ENCODE data around the gene TREML4. TPM values are rescaled to one million over a fixed set of nuclear protein-coding genes. Genes with fewer than 3 reads are reported as not detected.

TREML4 gene
- total and polyA plus RNA-seq, 9 of the 15 experiments (the other 6 are each of a cell fraction or from before 2014, with no cell fraction given): not detected

DNA sequence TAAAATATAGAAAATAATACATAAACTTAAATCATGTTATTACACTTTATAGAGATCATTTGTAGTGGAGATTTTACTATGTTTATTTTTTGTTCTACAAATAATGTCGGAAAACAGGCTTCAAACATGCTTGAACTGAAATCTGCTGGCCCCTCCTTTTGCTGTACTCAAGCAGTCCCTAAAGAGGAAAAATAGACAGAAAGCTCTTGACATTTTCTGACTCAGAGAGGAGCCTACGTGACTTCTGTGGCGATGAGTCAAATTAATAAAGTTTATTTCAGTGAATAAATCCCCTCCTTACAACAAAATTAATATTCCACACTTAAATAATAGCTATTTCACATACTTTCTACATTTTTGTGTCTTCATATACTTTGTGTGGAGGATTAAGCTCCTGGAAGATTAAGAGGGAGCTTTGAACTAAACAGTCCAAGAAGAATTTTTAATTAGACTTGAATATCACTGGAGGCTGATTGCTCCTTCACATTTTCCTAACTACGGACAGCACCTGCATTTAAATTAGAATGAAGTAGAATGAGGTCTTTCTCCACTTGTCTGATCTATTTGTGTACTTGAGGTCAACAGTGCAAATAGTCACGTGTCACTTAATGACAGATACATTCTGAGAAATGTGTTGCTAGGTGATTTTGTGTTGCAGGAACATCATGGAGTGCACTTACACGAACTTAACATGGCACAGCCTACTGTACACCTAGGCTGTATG lies 60.0 kb downstream of the TREML4 start (continued):
- TF ChIP-seq TFE3 (CRISPR knock-in tag; IDR thresholded peaks at IDR 0.05) (peak; percentile 80), ETS2 (tag; IDR thresholded peaks at IDR 0.05; ENCODE audit: borderline replicate concordance, poor library complexity, severe bottlenecking) (no peak)

Small RNA genes lying within 50 kb of the gene (small RNA-seq; reads per million reads assigned to genes)
- not detected for gene AL391903.2
- gene AL391903.3: not detected
- 0.84 reads per million, percentile 51 among the genes with 10 or more reads in this experiment for gene RNA5SP207

Other genes starting within 250 kb of the TREML4 start
Only the 7 nearest of the 10 such genes appear.
- gene OARD1, start 156.0 kb upstream of the TREML4 start, total RNA-seq (2014; rRNA removed): 32.7 and 49.3 TPM in 2 replicates
- 61.1 and 63.2 TPM in 2 replicates for gene OARD1, start 156.0 kb upstream of the TREML4 start, total RNA-seq (2014; rRNA removed; fragmentation: Illumina TruSeq; extraction: Trizol)
- gene OARD1, start 156.0 kb upstream of the TREML4 start, total RNA-seq (2015; rRNA removed; fragmentation: Illumina TruSeq; extraction: Trizol): 56.2 and 60.8 TPM in 2 replicates
- 43.4 and 47.1 TPM in 2 replicates for gene OARD1, start 156.0 kb upstream of the TREML4 start, total RNA-seq (2021)
- 38.4 and 45.7 TPM in 2 replicates for gene OARD1, start 156.0 kb upstream of the TREML4 start, polyA plus RNA-seq (2011; rRNA removed)
- gene OARD1, start 156.0 kb upstream of the TREML4 start, polyA plus RNA-seq (2014; fragmentation: Illumina TruSeq; extraction: Trizol): 63.2 and 65.8 TPM in 2 replicates
- 10 to 100 TPM; 79.6 to 88.3 TPM for gene OARD1, start 156.0 kb upstream of the TREML4 start, polyA plus RNA-seq (2014; fragmentation: Nextera tagmentation; extraction: Ambion mirVana)
- gene OARD1, start 156.0 kb upstream of the TREML4 start, polyA plus RNA-seq (2014; rRNA removed): 70.3 and 71.6 TPM in 2 replicates
- 18.6 and 23.8 TPM in 2 replicates for gene NFYA, start 155.4 kb upstream of the TREML4 start, total RNA-seq (2014; rRNA removed)
- gene NFYA, start 155.4 kb upstream of the TREML4 start, total RNA-seq (2014; rRNA removed; fragmentation: Illumina TruSeq; extraction: Trizol): 19.2 and 20.4 TPM in 2 replicates
- 24.4 and 26.6 TPM in 2 replicates for gene NFYA, start 155.4 kb upstream of the TREML4 start, total RNA-seq (2015; rRNA removed; fragmentation: Illumina TruSeq; extraction: Trizol)
- 24.3 and 27.4 TPM in 2 replicates for gene NFYA, start 155.4 kb upstream of the TREML4 start, total RNA-seq (2021)
- 21.8 and 25.1 TPM in 2 replicates for gene NFYA, start 155.4 kb upstream of the TREML4 start, polyA plus RNA-seq (2011; rRNA removed)
- 31.2 and 37.1 TPM in 2 replicates for gene NFYA, start 155.4 kb upstream of the TREML4 start, polyA plus RNA-seq (2014; fragmentation: Illumina TruSeq; extraction: Trizol)
- gene NFYA, start 155.4 kb upstream of the TREML4 start, polyA plus RNA-seq (2014; fragmentation: Nextera tagmentation; extraction: Ambion mirVana): 10 to 100 TPM in 1 of 2 experiments, 1 to 10 TPM in 1; 7.3 to 10.1 TPM
- gene NFYA, start 155.4 kb upstream of the TREML4 start, polyA plus RNA-seq (2014; rRNA removed): 21.9 and 22.7 TPM in 2 replicates
- not detected in 2 replicates for gene TREML1, start 74.0 kb upstream of the TREML4 start, total RNA-seq (2014; rRNA removed)
- not detected in 2 replicates for gene TREML1, start 74.0 kb upstream of the TREML4 start, total RNA-seq (2014; rRNA removed; fragmentation: Illumina TruSeq; extraction: Trizol)
- gene TREML1, start 74.0 kb upstream of the TREML4 start, total RNA-seq (2015; rRNA removed; fragmentation: Illumina TruSeq; extraction: Trizol): not detected in 2 replicates
- gene TREML1, start 74.0 kb upstream of the TREML4 start, total RNA-seq (2021): not detected in 2 replicates
- not detected in 2 replicates for gene TREML1, start 74.0 kb upstream of the TREML4 start, polyA plus RNA-seq (2011; rRNA removed)
- not detected in 2 replicates for gene TREML1, start 74.0 kb upstream of the TREML4 start, polyA plus RNA-seq (2014; fragmentation: Illumina TruSeq; extraction: Trizol)
- not detected for gene TREML1, start 74.0 kb upstream of the TREML4 start, polyA plus RNA-seq (2014; fragmentation: Nextera tagmentation; extraction: Ambion mirVana)
- gene TREML1, start 74.0 kb upstream of the TREML4 start, polyA plus RNA-seq (2014; rRNA removed): not detected in 2 replicates
- gene TREM2, start 65.2 kb upstream of the TREML4 start, total RNA-seq (2014; rRNA removed): not detected in 2 replicates
- gene TREM2, start 65.2 kb upstream of the TREML4 start, total RNA-seq (2014; rRNA removed; fragmentation: Illumina TruSeq; extraction: Trizol): not detected in 2 replicates
- gene TREM2, start 65.2 kb upstream of the TREML4 start, total RNA-seq (2015; rRNA removed; fragmentation: Illumina TruSeq; extraction: Trizol): not detected in 2 replicates
- gene TREM2, start 65.2 kb upstream of the TREML4 start, total RNA-seq (2021): not detected in 2 replicates
- not detected in 2 replicates for gene TREM2, start 65.2 kb upstream of the TREML4 start, polyA plus RNA-seq (2011; rRNA removed)
- not detected in 2 replicates for gene TREM2, start 65.2 kb upstream of the TREML4 start, polyA plus RNA-seq (2014; fragmentation: Illumina TruSeq; extraction: Trizol)
- gene TREM2, start 65.2 kb upstream of the TREML4 start, polyA plus RNA-seq (2014; fragmentation: Nextera tagmentation; extraction: Ambion mirVana): not detected
- gene TREM2, start 65.2 kb upstream of the TREML4 start, polyA plus RNA-seq (2014; rRNA removed): not detected in 2 replicates
- 1.8 and 2.6 TPM in 2 replicates for gene TREML2, start 27.2 kb upstream of the TREML4 start, total RNA-seq (2014; rRNA removed)
- gene TREML2, start 27.2 kb upstream of the TREML4 start, total RNA-seq (2014; rRNA removed; fragmentation: Illumina TruSeq; extraction: Trizol): 1.2 and 1.4 TPM in 2 replicates
- 0.62 and 0.64 TPM in 2 replicates for gene TREML2, start 27.2 kb upstream of the TREML4 start, total RNA-seq (2015; rRNA removed; fragmentation: Illumina TruSeq; extraction: Trizol)
- 1.9 and 2.2 TPM in 2 replicates for gene TREML2, start 27.2 kb upstream of the TREML4 start, total RNA-seq (2021)
- gene TREML2, start 27.2 kb upstream of the TREML4 start, polyA plus RNA-seq (2011; rRNA removed): 0.34 and 0.86 TPM in 2 replicates
- gene TREML2, start 27.2 kb upstream of the TREML4 start, polyA plus RNA-seq (2014; fragmentation: Illumina TruSeq; extraction: Trizol): 2.9 and 3.3 TPM in 2 replicates
- gene TREML2, start 27.2 kb upstream of the TREML4 start, polyA plus RNA-seq (2014; fragmentation: Nextera tagmentation; extraction: Ambion mirVana): under 1 TPM; 0.20 to 0.27 TPM
- 1.3 and 1.6 TPM in 2 replicates for gene TREML2, start 27.2 kb upstream of the TREML4 start, polyA plus RNA-seq (2014; rRNA removed)
- not detected in 2 replicates for gene TREM1, start 58.3 kb downstream of the TREML4 start, total RNA-seq (2014; rRNA removed)
- gene TREM1, start 58.3 kb downstream of the TREML4 start, total RNA-seq (2014; rRNA removed; fragmentation: Illumina TruSeq; extraction: Trizol): not detected in 2 replicates
- gene TREM1, start 58.3 kb downstream of the TREML4 start, total RNA-seq (2015; rRNA removed; fragmentation: Illumina TruSeq; extraction: Trizol): not detected in 2 replicates
- not detected in 2 replicates for gene TREM1, start 58.3 kb downstream of the TREML4 start, total RNA-seq (2021)
- not detected in 2 replicates for gene TREM1, start 58.3 kb downstream of the TREML4 start, polyA plus RNA-seq (2011; rRNA removed)
- not detected in 2 replicates for gene TREM1, start 58.3 kb downstream of the TREML4 start, polyA plus RNA-seq (2014; fragmentation: Illumina TruSeq; extraction: Trizol)
- not detected for gene TREM1, start 58.3 kb downstream of the TREML4 start, polyA plus RNA-seq (2014; fragmentation: Nextera tagmentation; extraction: Ambion mirVana)
- not detected in 2 replicates for gene TREM1, start 58.3 kb downstream of the TREML4 start, polyA plus RNA-seq (2014; rRNA removed)
- gene NCR2, start 107.3 kb downstream of the TREML4 start, total RNA-seq (2014; rRNA removed): not detected in 2 replicates
- not detected in 2 replicates for gene NCR2, start 107.3 kb downstream of the TREML4 start, total RNA-seq (2014; rRNA removed; fragmentation: Illumina TruSeq; extraction: Trizol)
- not detected in 2 replicates for gene NCR2, start 107.3 kb downstream of the TREML4 start, total RNA-seq (2015; rRNA removed; fragmentation: Illumina TruSeq; extraction: Trizol)
- not detected in 2 replicates for gene NCR2, start 107.3 kb downstream of the TREML4 start, total RNA-seq (2021)
- not detected in 2 replicates for gene NCR2, start 107.3 kb downstream of the TREML4 start, polyA plus RNA-seq (2011; rRNA removed)
- not detected in 2 replicates for gene NCR2, start 107.3 kb downstream of the TREML4 start, polyA plus RNA-seq (2014; fragmentation: Illumina TruSeq; extraction: Trizol)
- gene NCR2, start 107.3 kb downstream of the TREML4 start, polyA plus RNA-seq (2014; fragmentation: Nextera tagmentation; extraction: Ambion mirVana): not detected
- gene NCR2, start 107.3 kb downstream of the TREML4 start, polyA plus RNA-seq (2014; rRNA removed): not detected in 2 replicates